ENCODE results near the gene FBXL7.

Gene FBXL7

DNA sequence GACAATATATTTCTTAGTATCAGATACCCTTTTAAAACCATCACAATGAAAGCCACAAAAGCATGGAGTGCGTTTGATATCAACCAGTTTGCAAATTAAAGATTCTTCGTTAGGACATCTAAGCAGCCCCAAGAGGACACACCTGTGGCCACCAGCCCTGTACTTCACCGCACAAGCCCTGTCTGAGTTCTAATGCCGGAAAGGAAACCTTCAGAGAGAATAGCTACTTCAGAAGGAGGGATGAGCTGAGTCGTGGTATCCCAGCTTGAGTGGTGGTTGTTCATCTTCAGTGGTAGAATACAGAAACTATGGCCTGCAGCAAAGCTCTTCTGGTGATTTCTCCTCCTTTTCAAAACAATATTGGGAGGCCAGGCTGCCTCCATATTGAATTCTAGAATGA is 319.6 kb downstream of the FBXL7 start:
- H3K4me1 ChIP-seq (ENCODE audit: control insufficient read depth, insufficient read depth, low read length), result no peaks in the 10 kb centered on the region
- H3K9me3 ChIP-seq (ENCODE audit: control insufficient read depth, low read length), result no peaks in the 10 kb centered on the region
- H3K36me3 ChIP-seq (ENCODE audit: control insufficient read depth, insufficient read depth, low read length), result no peaks in the 10 kb centered on the region
- H3K9ac ChIP-seq (ENCODE audit: low read length), result no peak overlapping the region
- no peak overlapping the region for H3K4me3 ChIP-seq (ENCODE audit: low read length)
- peaks cover 4% of the 10 kb centered on the region for H3K27me3 ChIP-seq (ENCODE audit: control insufficient read depth, insufficient read depth, low read length)

DNA sequence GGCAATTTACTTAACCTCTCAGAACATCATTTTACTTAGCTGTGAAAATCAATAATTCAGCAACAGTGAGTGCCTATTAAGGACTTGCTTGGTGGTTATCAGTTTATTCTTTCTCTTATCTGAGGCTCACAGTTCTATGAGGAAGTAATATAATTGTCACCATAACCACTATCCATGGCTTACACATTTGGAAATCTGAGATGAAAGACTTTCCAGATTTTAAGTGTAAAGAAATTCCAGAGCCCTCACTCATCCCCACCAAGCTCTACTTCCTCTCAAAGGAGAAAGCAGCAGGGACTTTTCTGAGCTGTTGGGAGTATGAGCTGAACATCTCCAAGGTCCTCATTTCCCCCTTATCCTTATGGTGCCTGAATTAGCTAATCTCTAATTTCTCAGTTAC is 321.5 kb downstream of the FBXL7 start:
- no peak overlapping the region for H3K4me3 ChIP-seq (ENCODE audit: low read length)
- no peaks in the 10 kb centered on the region for H3K4me1 ChIP-seq (ENCODE audit: control insufficient read depth, insufficient read depth, low read length)
- H3K36me3 ChIP-seq (ENCODE audit: control insufficient read depth, insufficient read depth, low read length), result no peaks in the 10 kb centered on the region
- H3K9ac ChIP-seq (ENCODE audit: low read length), result no peak overlapping the region
- peaks cover 4% of the 10 kb centered on the region for H3K27me3 ChIP-seq (ENCODE audit: control insufficient read depth, insufficient read depth, low read length)
- H3K9me3 ChIP-seq (ENCODE audit: control insufficient read depth, low read length), result no peaks in the 10 kb centered on the region

DNA sequence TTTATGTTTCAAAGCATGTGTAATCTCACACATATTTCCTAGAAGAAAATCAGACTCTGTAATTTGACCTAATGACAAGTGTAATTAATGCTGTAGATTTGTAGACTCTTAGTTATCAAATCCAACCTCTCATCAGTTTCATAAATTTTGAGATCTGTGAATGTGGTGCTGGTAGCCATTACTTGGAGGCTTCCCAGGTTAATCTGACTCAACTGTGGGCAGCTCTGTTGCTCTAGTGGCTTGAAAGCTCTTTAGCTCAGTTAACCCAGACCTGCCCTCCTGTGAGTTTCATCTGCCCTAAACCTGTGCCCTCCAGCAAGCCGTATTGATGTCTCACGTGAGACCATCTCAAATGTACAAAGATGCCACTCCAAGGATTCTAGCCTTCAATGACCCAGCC is 323.4 kb downstream of the FBXL7 start:
- Histone ChIP-seq H3K9me3 (ENCODE audit: control insufficient read depth, low read length) (no peaks in the 10 kb centered on the region), H3K36me3 (ENCODE audit: control insufficient read depth, insufficient read depth, low read length) (no peaks in the 10 kb centered on the region), H3K4me3 (ENCODE audit: low read length) (no peak overlapping the region), H3K4me1 (ENCODE audit: control insufficient read depth, insufficient read depth, low read length) (no peaks in the 10 kb centered on the region), H3K27me3 (ENCODE audit: control insufficient read depth, insufficient read depth, low read length) (peaks cover 4% of the 10 kb centered on the region), H3K9ac (ENCODE audit: low read length) (no peak overlapping the region)

DNA sequence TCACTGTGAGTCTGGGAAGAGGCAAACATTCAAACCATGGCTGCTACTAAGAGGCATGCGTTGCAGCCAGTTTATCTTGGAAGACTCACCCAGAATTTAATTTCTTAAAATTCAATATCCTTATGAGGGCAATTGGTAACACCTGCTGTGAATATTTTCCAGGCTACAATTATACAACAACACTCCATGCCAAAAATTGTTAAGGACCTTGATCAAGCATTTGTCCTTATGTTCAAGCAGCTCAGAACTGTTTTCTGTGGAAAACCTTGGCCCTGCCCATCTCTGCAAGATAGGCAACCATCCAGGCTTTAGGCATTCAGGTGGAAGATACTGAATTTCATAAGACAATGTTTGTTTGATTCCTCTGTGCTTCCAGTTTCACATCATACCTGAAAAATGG is 327.8 kb downstream of the FBXL7 start:
- H3K4me3 ChIP-seq (ENCODE audit: low read length), result no peak overlapping the region
- no peaks in the 10 kb centered on the region for H3K9me3 ChIP-seq (ENCODE audit: control insufficient read depth, low read length)
- H3K4me1 ChIP-seq (ENCODE audit: control insufficient read depth, insufficient read depth, low read length), result no peaks in the 10 kb centered on the region
- H3K27me3 ChIP-seq (ENCODE audit: control insufficient read depth, insufficient read depth, low read length), result peaks cover 2% of the 10 kb centered on the region
- no peak overlapping the region for H3K9ac ChIP-seq (ENCODE audit: low read length)
- no peaks in the 10 kb centered on the region for H3K36me3 ChIP-seq (ENCODE audit: control insufficient read depth, insufficient read depth, low read length)

DNA sequence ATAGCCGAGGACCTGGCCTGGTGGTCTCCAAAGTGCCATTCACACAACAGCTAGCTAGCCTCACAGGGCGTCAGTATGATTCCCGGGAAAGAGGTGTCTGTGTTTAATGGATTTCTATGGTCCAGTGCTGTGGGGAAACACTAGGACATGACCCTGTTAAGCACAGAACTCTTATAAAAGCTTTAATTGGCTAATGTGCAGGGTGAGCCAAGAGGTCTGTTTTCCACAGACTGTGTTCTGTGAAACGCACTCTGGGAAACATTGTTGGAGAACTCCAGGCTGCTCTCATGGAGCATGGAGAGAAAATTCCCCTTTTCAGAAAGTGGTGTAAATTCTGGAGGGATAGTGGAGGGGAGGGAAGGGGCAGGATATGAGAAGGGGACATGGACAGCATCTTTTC is 331.4 kb downstream of the FBXL7 start:
- no peak overlapping the region for H3K9ac ChIP-seq (ENCODE audit: low read length)
- H3K9me3 ChIP-seq (ENCODE audit: control insufficient read depth, low read length), result no peaks in the 10 kb centered on the region
- H3K27me3 ChIP-seq (ENCODE audit: control insufficient read depth, insufficient read depth, low read length), result no peaks in the 10 kb centered on the region
- no peaks in the 10 kb centered on the region for H3K36me3 ChIP-seq (ENCODE audit: control insufficient read depth, insufficient read depth, low read length)
- no peak overlapping the region for H3K4me3 ChIP-seq (ENCODE audit: low read length)
- peaks cover 22% of the 10 kb centered on the region for H3K4me1 ChIP-seq (ENCODE audit: control insufficient read depth, insufficient read depth, low read length)

DNA sequence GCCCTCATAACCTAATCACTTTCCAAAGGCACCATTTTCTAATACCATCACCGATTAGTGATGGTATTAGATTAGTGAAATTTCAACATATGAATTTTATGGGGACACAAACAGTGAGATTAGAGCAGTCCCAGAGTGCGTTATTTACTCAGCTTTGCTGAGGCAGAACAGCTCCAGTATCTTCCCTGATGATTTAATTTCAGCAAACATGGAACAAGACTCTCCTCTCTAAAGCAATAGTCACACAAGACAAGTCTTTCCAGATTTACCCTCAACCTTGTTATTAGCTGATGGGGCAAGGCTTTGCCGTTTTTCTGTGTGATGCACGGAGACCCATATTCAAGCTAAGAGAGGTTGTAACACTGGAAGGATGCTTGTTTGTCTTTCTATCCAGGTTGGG is 333.4 kb downstream of the FBXL7 start:
- H3K9me3 ChIP-seq (ENCODE audit: control insufficient read depth, low read length), result no peaks in the 10 kb centered on the region
- no peaks in the 10 kb centered on the region for H3K27me3 ChIP-seq (ENCODE audit: control insufficient read depth, insufficient read depth, low read length)
- H3K4me1 ChIP-seq (ENCODE audit: control insufficient read depth, insufficient read depth, low read length), result peaks cover 22% of the 10 kb centered on the region
- no peak overlapping the region for H3K9ac ChIP-seq (ENCODE audit: low read length)
- H3K4me3 ChIP-seq (ENCODE audit: low read length), result no peak overlapping the region
- no peaks in the 10 kb centered on the region for H3K36me3 ChIP-seq (ENCODE audit: control insufficient read depth, insufficient read depth, low read length)

DNA sequence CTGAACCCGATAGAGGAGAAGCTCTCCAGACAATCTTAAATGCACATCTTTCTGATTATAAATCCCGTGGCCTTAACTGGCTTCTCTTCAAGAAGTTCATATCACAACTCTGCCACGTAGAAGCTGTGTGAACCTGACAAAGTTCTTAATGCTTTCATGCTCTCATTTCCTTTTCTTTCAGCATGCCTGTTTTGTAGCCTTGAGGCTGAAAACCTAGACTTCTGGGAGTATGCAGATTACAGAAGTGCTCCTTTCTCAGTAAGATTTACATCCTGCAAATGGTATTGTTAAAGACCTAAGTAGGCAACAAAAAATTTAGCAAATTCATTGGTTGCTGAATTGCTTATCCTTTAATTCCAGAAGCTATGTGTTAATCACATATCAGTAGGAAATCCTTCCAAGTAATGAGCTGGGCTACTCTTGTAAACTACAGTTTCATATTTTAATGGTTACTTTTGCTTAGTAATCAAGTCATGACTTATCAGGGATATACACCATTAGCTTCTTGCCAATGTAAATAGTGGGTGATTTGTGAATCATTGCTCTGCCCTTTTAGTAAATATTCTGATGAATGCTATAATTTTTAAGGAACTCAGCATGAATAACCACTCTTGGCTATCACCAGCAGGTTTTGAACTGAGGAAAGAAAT is 334.7 kb downstream of the FBXL7 start:
- Histone ChIP-seq H3K4me3 (ENCODE audit: low read length) (no peak overlapping the region), H3K27me3 (ENCODE audit: control insufficient read depth, insufficient read depth, low read length) (no peaks in the 10 kb centered on the region), H3K9me3 (ENCODE audit: control insufficient read depth, low read length) (no peaks in the 10 kb centered on the region), H3K36me3 (ENCODE audit: control insufficient read depth, insufficient read depth, low read length) (no peaks in the 10 kb centered on the region), H3K4me1 (ENCODE audit: control insufficient read depth, insufficient read depth, low read length) (peaks cover 22% of the 10 kb centered on the region), H3K9ac (ENCODE audit: low read length) (no peak overlapping the region)

DNA sequence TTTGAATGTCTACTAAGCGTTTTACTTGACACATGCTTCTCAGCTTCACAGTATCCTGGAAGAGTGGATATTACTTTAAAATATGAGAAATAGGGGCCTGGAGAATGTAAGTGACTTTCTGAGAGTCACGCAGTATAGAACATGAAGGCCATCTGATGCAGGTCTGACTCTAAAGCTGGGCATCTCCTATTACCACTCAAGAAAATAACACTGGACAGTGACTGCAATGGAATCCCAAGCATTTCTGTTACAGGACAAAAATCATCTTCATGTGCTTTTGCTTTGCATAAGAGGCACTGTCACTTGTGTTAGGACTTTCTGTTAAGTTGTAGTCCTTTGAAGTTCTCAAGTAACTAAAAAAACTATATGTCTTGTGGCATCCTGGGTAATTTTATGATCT is 335.5 kb downstream of the FBXL7 start:
- no peak overlapping the region for H3K9ac ChIP-seq (ENCODE audit: low read length)

DNA sequence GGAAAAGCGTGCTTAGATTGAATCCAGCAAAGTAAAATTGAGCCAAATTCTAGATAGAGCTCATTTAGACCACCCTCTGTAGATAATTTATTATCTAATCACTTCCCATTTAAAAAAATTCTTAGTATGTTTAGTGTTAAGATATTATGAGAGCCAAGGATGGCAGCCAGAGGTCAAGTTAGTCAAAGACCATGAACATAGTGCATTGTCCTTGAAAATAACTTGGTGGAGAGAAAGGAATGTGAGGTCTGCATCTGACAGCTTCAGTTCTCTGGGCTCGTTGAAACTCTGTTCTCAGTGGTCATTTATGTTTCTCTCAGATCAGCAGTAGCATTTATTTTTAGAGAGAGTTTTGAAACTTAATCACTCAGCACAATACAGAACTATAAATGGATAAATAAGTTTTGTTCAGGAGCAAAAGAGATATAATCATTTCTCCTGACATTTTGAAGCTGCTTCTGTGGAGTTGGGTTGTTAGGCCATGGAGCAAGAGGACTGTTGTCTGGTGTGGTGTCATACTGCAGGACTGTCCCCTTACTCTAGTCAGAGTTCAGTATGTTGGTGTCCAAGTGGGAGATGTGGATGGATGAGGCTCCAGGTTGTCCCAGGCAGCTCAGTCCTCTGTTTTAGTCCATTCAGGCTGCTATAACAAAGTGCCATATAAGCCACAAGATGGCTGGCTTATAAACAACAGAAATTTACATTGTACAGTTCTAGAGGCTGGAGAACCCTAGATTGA is 337.7 kb downstream of the FBXL7 start:
- Histone ChIP-seq H3K9ac (ENCODE audit: low read length) (no peak overlapping the region), H3K9me3 (ENCODE audit: control insufficient read depth, low read length) (no peaks in the 10 kb centered on the region), H3K4me3 (ENCODE audit: low read length) (no peak overlapping the region), H3K4me1 (ENCODE audit: control insufficient read depth, insufficient read depth, low read length) (peaks cover 22% of the 10 kb centered on the region), H3K27me3 (ENCODE audit: control insufficient read depth, insufficient read depth, low read length) (no peaks in the 10 kb centered on the region), H3K36me3 (ENCODE audit: control insufficient read depth, insufficient read depth, low read length) (no peaks in the 10 kb centered on the region)

More for the DNA sequence above, 335.5 kb downstream of the FBXL7 start:
- H3K4me3 ChIP-seq (ENCODE audit: low read length), result no peak overlapping the region
- H3K4me1 ChIP-seq (ENCODE audit: control insufficient read depth, insufficient read depth, low read length), result peaks cover 22% of the 10 kb centered on the region
- no peaks in the 10 kb centered on the region for H3K27me3 ChIP-seq (ENCODE audit: control insufficient read depth, insufficient read depth, low read length)
- no peaks in the 10 kb centered on the region for H3K9me3 ChIP-seq (ENCODE audit: control insufficient read depth, low read length)
- H3K36me3 ChIP-seq (ENCODE audit: control insufficient read depth, insufficient read depth, low read length), result no peaks in the 10 kb centered on the region

DNA sequence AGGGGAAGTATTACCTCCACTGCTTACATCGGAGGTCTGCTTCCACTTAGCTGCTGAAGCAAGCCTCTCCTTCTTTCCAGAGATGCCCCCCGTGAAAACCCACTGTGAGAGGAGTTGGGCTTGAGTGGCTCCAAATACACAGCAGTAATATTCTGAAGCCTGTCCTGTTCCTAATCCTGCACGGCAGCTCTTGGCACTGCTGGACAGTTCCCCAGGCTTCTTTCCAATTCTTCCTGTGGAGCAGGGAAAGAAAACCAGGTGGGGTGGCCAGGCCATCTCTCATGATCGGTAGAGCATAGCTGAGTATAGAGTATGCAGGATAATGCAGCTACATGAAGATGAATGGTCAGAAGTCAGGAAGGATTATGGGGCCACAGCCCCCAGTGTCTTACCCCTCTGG is 344.3 kb downstream of the FBXL7 start:
- no peaks in the 10 kb centered on the region for H3K4me1 ChIP-seq (ENCODE audit: control insufficient read depth, insufficient read depth, low read length)
- no peaks in the 10 kb centered on the region for H3K27me3 ChIP-seq (ENCODE audit: control insufficient read depth, insufficient read depth, low read length)
- no peaks in the 10 kb centered on the region for H3K36me3 ChIP-seq (ENCODE audit: control insufficient read depth, insufficient read depth, low read length)
- no peaks in the 10 kb centered on the region for H3K9me3 ChIP-seq (ENCODE audit: control insufficient read depth, low read length)
- H3K4me3 ChIP-seq (ENCODE audit: low read length), result no peak overlapping the region
- no peak overlapping the region for H3K9ac ChIP-seq (ENCODE audit: low read length)

DNA sequence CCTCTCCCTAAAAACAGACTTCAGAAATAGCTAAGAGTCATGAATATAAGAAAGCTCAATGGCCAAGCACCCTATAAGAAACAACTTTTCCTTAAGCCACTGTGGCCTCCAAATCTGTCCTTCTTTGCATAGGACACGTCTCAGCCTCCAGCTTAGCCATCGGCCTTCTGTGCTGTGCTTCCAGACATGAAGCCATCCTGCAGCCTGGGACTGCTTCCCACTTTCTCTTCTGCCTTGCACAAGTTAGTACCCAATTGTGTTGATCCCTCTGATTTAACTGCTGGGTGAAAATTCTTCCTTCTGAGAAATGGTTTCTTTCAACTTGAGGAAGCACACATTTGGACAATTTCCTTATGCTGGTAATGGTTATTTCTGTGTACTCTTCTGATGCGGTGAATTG is 344.9 kb downstream of the FBXL7 start:
- Histone ChIP-seq H3K4me3 (ENCODE audit: low read length) (no peak overlapping the region), H3K9ac (ENCODE audit: low read length) (no peak overlapping the region), H3K36me3 (ENCODE audit: control insufficient read depth, insufficient read depth, low read length) (no peaks in the 10 kb centered on the region)

DNA sequence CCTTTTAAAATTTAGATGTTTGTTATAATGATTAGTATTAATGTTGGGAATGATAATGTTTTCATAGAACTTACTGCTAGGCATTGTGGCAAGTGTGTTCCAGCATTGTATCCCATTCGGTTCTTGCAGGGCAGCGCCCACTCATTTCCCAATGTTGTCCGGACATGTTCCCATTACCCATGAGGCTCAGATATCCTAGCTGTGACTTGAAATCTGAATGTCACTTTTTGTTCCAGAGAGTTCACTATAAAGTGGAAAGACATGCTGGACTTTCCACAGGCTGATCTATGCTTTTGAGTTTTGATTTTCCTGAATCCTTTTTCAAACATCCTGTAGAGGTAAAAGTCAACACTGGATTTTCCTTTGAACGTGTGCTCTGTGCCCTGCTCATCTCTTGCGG is 350.6 kb downstream of the FBXL7 start:
- H3K4me3 ChIP-seq (ENCODE audit: low read length), result no peak overlapping the region
- no peaks in the 10 kb centered on the region for H3K9me3 ChIP-seq (ENCODE audit: control insufficient read depth, low read length)
- no peaks in the 10 kb centered on the region for H3K27me3 ChIP-seq (ENCODE audit: control insufficient read depth, insufficient read depth, low read length)
- no peaks in the 10 kb centered on the region for H3K4me1 ChIP-seq (ENCODE audit: control insufficient read depth, insufficient read depth, low read length)
- no peaks in the 10 kb centered on the region for H3K36me3 ChIP-seq (ENCODE audit: control insufficient read depth, insufficient read depth, low read length)
- no peak overlapping the region for H3K9ac ChIP-seq (ENCODE audit: low read length)

More for the DNA sequence above, 344.9 kb downstream of the FBXL7 start:
- Histone ChIP-seq H3K9me3 (ENCODE audit: control insufficient read depth, low read length) (no peaks in the 10 kb centered on the region), H3K4me1 (ENCODE audit: control insufficient read depth, insufficient read depth, low read length) (no peaks in the 10 kb centered on the region), H3K27me3 (ENCODE audit: control insufficient read depth, insufficient read depth, low read length) (no peaks in the 10 kb centered on the region)
